ENCODE measurements around the gene CD80.

DNA sequence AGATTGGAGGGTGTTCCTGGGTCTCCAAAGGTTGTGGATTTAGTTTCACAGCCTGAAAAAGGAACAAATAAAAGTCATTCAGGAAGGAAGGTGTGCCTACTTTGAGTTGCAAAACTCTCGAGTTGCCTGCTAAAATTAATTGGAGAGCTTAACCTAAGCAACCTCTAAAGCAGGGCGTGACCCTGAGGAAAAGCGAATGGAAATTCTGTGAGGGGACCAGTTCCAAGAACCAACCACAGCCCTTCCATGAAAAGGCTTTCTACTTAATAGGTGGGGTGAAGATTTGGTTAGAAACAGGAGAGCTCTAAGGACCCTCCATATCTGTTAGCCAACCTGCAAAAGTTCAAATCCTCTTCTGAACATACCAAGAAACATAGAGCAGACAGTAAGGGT is 1.5 kb downstream of the CD80 start:
- TF ChIP-seq, protein P1, sequence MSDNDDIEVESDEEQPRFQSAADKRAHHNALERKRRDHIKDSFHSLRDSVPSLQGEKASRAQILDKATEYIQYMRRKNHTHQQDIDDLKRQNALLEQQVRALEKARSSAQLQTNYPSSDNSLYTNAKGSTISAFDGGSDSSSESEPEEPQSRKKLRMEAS (CRISPR knock-in tag; IDR thresholded peaks at IDR 0.05): no peak
- TF ChIP-seq FOSL1 (tag; conservative IDR thresholded peaks at IDR 0.05): no peak

All from K562 (cell line).